SJCRH30 (cell line): ENCODE results near the gene KRT17. TPM values are rescaled to one million over a fixed set of nuclear protein-coding genes. Genes with fewer than 3 reads are reported as not detected.
A peak's percentile ranks its signal among the peaks of the same experiment; 100 is the strongest.

Experiments
- DNase-seq, 2 experiments: peaks; one replicate each; pipeline ENCODE4 v3.0.0-alpha.2; 2015 to 2020
- H3K27ac ChIP-seq: fragments of 250-450 bp; sonication (Bioruptor Pico); 2 replicates; pipeline ENCODE4 v1.5.1; 2020; ENCODE audit warnings: mild to moderate bottlenecking, moderate library complexity
- H3K27me3 ChIP-seq: fragments of 250-450 bp; sonication (Bioruptor Pico); 2 replicates; pipeline ENCODE4 v1.5.1; 2020; ENCODE audit warnings: mild to moderate bottlenecking, moderate library complexity
- H3K36me3 ChIP-seq: fragments of 250-450 bp; sonication (Bioruptor Pico); 2 replicates; pipeline ENCODE4 v1.5.1; 2020; ENCODE audit warnings: mild to moderate bottlenecking, moderate library complexity
- H3K4me1 ChIP-seq: fragments of 250-450 bp; sonication (Bioruptor Pico); 2 replicates; pipeline ENCODE4 v1.5.1; 2020; ENCODE audit warnings: mild to moderate bottlenecking, moderate library complexity
- H3K4me3 ChIP-seq: fragments of 250-450 bp; sonication (Bioruptor Pico); 2 replicates; pipeline ENCODE4 v1.5.1; 2020; ENCODE audit warnings: mild to moderate bottlenecking, moderate library complexity
- H3K9me3 ChIP-seq: fragments of 250-450 bp; sonication (Bioruptor Pico); replicated peaks from 2 replicates; pipeline ENCODE4 v1.5.1; 2020; ENCODE audit warnings: mild to moderate bottlenecking, moderate library complexity
- total RNA-seq: library from RNA; depleted of rRNA; stranded (reverse); fragments of >200 nt; shearing (Covaris generic); gene quantifications from 2 replicates; pipeline ENCODE4 v1.2.3, GENCODE V29; 2014

Gene KRT17
- total RNA-seq, 1 experiment from 2014 or later: 134 TPM

GRCh38 chr17:41657936-41658335 lies 33.6 kb upstream of the KRT17 start:
- no peaks in the 10 kb centered on the region for H3K9me3 ChIP-seq
- no peaks in the 10 kb centered on the region for H3K27me3 ChIP-seq
- no peaks in the 10 kb centered on the region for H3K36me3 ChIP-seq
- H3K4me3 ChIP-seq: no peak overlapping the region
- no peak overlapping the region for H3K27ac ChIP-seq
- no peak for DNase-seq
- no peaks in the 10 kb centered on the region for H3K4me1 ChIP-seq

GRCh38 chr17:41657176-41657754 lies 32.9 kb upstream of the KRT17 start:
- Histone ChIP-seq H3K4me1 (no peaks in the 10 kb centered on the region), H3K27ac (no peak overlapping the region), H3K27me3 (no peaks in the 10 kb centered on the region), H3K4me3 (no peak overlapping the region), H3K9me3 (no peaks in the 10 kb centered on the region), H3K36me3 (no peaks in the 10 kb centered on the region)
- no peak for DNase-seq

- H3K36me3 ChIP-seq: no peaks in the 10 kb centered on the region
- H3K4me3 ChIP-seq: no peak overlapping the region
- peaks cover 3% of the 10 kb centered on the region; the same call in 1 of the 2 replicates for H3K4me1 ChIP-seq
- H3K27me3 ChIP-seq: no peaks in the 10 kb centered on the region
- no peak overlapping the region for H3K27ac ChIP-seq
- no peak for DNase-seq
- no peaks in the 10 kb centered on the region for H3K9me3 ChIP-seq
Measured at GRCh38 chr17:41656249-41657023, 32.1 kb upstream of the KRT17 start.

GRCh38 chr17:41655611-41656111 lies 31.3 kb upstream of the KRT17 start:
- H3K27ac ChIP-seq: no peak overlapping the region
- no peak overlapping the region for H3K4me3 ChIP-seq
- no peaks in the 10 kb centered on the region for H3K9me3 ChIP-seq
- peaks cover 9% of the 10 kb centered on the region for H3K4me1 ChIP-seq
- no peak for DNase-seq
- no peaks in the 10 kb centered on the region for H3K27me3 ChIP-seq
- H3K36me3 ChIP-seq: no peaks in the 10 kb centered on the region

- peaks cover 9% of the 10 kb centered on the region for H3K4me1 ChIP-seq
- H3K27ac ChIP-seq: no peak overlapping the region
- H3K9me3 ChIP-seq: no peaks in the 10 kb centered on the region
- H3K4me3 ChIP-seq: no peak overlapping the region
- H3K36me3 ChIP-seq: no peaks in the 10 kb centered on the region
- H3K27me3 ChIP-seq: no peaks in the 10 kb centered on the region
- DNase-seq: no peak
Measured at GRCh38 chr17:41654678-41655607, 30.6 kb upstream of the KRT17 start.

- H3K27ac ChIP-seq: no peak overlapping the region
- H3K4me1 ChIP-seq: peaks cover 9% of the 10 kb centered on the region
- H3K27me3 ChIP-seq: no peaks in the 10 kb centered on the region
- no peaks in the 10 kb centered on the region for H3K9me3 ChIP-seq
- no peaks in the 10 kb centered on the region for H3K36me3 ChIP-seq
- DNase-seq: no peak
- no peak overlapping the region for H3K4me3 ChIP-seq
Measured at GRCh38 chr17:41653892-41654677, 29.7 kb upstream of the KRT17 start.

- DNase-seq: no peak
- no peaks in the 10 kb centered on the region for H3K9me3 ChIP-seq
- peaks cover 10% of the 10 kb centered on the region for H3K4me1 ChIP-seq
- H3K27ac ChIP-seq: no peak overlapping the region
- no peak overlapping the region for H3K4me3 ChIP-seq
- H3K36me3 ChIP-seq: no peaks in the 10 kb centered on the region
- H3K27me3 ChIP-seq: no peaks in the 10 kb centered on the region
Measured at GRCh38 chr17:41653421-41653820, 29.0 kb upstream of the KRT17 start.

GRCh38 chr17:41652461-41652970 lies 28.1 kb upstream of the KRT17 start:
- no peak overlapping the region for H3K27ac ChIP-seq
- no peaks in the 10 kb centered on the region for H3K36me3 ChIP-seq
- no peak overlapping the region for H3K4me3 ChIP-seq
- no peaks in the 10 kb centered on the region for H3K27me3 ChIP-seq
- peaks cover 16% of the 10 kb centered on the region for H3K4me1 ChIP-seq
- no peaks in the 10 kb centered on the region for H3K9me3 ChIP-seq
- DNase-seq: no peak

GRCh38 chr17:41651625-41652460 lies 27.5 kb upstream of the KRT17 start:
- Histone ChIP-seq H3K4me1 (peaks cover 17% of the 10 kb centered on the region), H3K27me3 (no peaks in the 10 kb centered on the region), H3K9me3 (no peaks in the 10 kb centered on the region), H3K36me3 (no peaks in the 10 kb centered on the region), H3K4me3 (no peak overlapping the region), H3K27ac (no peak overlapping the region)
- peak; percentile 68 to 77 for DNase-seq

- Histone ChIP-seq H3K4me1 (peaks cover 18% of the 10 kb centered on the region), H3K4me3 (no peak overlapping the region), H3K36me3 (no peaks in the 10 kb centered on the region), H3K9me3 (no peaks in the 10 kb centered on the region), H3K27me3 (no peaks in the 10 kb centered on the region), H3K27ac (no peak overlapping the region)
- DNase-seq: no peak
Measured at GRCh38 chr17:41650794-41651624, 26.6 kb upstream of the KRT17 start.

GRCh38 chr17:41649923-41650519 lies 25.6 kb upstream of the KRT17 start:
- Histone ChIP-seq H3K36me3 (no peaks in the 10 kb centered on the region), H3K27ac (no peak overlapping the region), H3K4me1 (peaks cover 23% of the 10 kb centered on the region), H3K9me3 (no peaks in the 10 kb centered on the region), H3K4me3 (no peak overlapping the region), H3K27me3 (no peaks in the 10 kb centered on the region)
- no peak for DNase-seq

- no peaks in the 10 kb centered on the region for H3K36me3 ChIP-seq
- H3K4me3 ChIP-seq: peak overlapping the region; percentile 36
- peak; percentile 87 to 91 for DNase-seq
- no peaks in the 10 kb centered on the region for H3K9me3 ChIP-seq
- H3K27ac ChIP-seq: no peak overlapping the region
- H3K27me3 ChIP-seq: no peaks in the 10 kb centered on the region
- peaks cover 23% of the 10 kb centered on the region for H3K4me1 ChIP-seq
Measured at GRCh38 chr17:41648411-41649195, 24.2 kb upstream of the KRT17 start.
